GM19395 (cell line): ENCODE measurements around the gene CHN2.

Experiments used
- ATAC-seq: cut with Tn5 transposase; IDR thresholded peaks from one replicate; pipeline ENCODE4 v1.9.1; 2021; ENCODE audit warnings: mild to moderate bottlenecking, moderate library complexity; ENCODE audit not compliant: unreplicated experiment

The CHN2 gene

DNA sequence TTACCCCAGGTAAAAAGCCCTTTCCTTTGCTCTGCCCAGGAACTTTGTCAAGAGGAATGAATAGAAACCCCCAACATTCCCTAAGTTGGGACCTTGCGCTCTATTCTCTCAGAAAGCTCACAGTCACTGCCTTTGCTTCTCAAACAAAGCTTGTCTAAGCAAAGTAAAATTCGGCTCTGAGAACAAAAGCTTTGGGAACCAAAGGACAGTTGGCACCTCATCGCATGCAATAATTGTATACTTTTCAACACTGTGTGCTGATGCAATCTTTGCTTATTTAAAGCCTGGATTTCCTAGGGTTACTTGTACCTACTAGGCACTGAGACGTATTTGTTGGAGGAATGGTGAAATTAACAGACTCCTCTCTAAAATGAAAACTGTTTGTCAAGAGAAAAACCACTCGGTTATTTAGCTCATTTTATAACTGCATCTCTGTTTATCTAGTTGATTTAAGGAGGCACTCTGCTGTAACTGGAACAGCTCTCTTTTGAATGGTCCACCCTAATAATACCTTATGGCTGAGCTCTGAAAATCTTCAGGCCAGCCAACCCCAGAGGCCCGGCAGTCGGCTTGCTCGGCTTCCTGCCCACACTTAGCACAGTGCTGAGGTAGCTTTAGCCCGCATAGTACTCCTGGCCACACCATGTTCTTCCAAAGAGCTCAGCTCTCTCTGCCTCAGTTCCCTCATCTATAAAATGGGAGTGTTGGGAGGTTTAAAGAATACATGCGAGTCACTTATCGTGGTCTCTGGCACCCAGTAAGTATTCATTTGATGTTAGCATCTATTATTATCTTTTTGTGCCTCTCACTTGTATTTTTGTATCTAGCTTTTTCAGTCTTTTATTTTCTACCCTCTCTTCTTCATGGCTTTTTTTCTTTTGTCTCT, 288.9 kb downstream of the CHN2 start:
- no peak for ATAC-seq

DNA sequence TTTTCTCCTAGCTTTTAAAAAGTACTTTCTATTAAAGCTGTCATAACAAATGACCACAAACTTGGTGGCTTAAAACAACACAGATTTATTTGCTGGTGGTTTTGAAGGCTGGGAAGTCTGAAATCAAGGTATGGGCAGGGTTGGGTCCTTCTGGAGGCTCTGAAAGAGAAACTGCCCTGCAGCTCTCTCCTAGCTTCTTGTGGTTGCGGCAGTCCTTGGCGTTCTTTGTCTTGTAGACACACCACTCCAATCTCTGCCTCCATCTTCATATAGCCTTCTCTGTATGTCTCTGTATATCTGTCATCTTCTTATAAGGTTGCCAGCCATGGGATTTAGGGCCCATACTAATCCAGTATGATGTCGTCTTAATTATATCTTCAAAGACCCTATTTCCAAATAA, 289.7 kb downstream of the CHN2 start:
- ATAC-seq: no peak

DNA sequence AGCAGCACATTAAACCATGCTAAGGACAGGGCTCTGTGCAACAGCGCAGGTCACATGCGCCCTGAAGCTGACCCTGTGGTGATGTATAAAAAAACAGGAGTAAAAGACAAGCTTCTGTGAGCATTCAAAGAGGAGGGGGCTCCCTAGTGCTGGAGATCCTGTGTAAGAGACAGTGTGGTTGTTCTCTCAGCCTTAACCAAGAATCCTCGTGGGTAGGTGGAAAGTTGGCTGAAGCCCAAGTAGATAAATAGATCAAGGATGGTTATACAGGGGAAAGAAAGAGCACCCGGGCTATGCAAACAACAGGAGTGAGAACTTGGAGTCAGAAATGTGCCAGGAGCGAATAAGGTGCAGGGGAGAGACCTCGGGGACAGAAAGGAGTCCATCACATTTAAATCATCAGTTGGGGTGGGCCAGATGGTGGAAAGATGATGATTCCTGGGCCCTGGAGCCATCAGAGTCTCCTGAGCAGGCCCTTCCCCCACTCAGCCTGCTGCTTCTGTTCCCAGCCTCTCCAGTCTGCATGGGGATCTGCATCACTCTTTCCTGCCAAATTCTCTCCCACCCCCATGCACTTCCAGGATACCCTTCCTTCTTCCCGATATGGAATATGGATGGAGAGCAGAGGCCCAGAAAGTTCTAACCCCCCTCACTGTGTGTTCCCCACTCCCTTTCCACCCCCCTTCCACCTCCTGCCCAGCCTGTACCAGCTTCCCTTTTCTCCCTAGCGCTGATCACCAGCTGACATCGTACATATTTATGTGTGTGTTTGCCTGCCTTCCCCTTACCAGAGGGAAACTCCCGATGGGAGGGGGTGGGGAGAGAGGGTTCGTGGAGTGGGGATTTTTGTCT, 291.0 kb downstream of the CHN2 start:
- ATAC-seq: no peak

DNA sequence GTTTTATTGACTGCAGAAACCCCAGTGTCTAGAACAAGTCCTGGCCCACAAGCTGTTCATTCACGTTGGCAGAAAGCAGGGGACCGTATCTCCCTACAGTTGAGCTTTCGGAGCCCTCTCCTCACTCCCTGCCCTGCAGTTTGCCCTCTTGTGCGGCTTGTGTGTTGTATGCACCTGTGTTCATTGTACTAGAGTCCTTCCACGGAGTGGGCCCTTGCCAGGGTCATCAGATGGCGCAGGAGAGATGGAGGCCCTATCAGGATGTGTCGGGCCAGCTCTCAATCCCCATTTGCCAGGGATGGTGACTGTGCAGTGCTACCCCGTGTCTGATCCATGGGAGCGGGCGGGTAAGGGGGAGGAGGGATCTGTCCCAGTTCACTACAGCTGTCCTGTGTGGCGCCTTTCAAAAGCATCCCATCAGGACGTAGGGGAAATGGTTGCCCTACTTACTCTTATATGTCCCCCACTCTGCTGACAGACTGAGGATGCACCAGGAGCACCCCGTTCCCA, 291.7 kb downstream of the CHN2 start:
- ATAC-seq: no peak

DNA sequence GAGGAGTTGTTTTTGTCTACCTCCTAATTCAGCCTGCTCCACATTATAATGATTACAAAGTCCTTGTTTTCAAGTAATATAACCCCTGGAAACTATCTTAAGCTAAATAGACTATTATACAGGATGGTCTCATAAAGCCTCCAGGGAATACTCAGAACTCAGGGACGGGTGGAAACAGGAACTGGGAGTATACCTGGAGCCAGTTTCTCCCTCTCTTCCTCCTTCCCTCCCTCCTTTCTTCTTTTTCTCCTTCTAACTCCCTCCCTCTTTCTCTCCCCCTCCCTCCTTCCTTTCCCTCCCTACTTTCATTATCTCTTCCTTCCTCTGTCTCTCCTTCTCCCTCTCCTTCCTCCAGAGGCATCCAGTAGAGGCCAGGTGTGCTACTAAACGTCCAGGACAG, 292.8 kb downstream of the CHN2 start:
- no peak for ATAC-seq

DNA sequence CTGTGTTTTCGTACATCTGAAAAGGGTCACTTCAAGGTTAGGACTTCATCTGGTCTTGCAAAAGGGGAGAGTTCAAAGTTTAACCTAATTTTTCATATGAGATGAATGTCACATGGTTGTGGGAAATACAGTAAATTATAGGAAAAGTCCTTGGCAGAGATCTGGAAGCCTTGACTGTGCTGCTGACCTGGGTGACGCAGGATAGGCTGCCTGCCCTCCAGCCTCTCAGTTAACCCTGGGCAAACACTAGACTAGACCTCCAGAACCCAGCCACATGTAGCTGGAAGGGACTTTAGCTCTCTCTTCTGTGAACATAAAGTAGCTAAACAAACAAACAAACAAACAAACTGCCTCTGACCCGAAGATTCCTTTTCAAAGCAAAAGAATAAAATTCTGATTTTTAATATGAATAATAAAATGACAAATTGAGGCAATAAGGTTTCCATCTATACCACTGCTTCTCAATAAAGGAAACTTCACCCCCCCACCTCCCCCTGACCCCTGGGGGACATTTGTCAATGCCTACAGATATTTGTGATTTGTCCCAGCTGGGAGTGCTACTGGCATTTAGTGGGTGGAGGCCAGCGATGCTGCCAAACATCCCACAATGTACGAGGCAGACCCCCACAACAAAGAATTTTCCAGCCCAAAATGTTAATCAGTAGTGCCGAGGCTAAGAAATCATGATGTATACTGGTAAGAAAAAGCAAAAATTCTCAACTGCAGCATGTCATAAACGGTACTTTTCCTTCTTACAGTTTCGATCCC, 293.8 kb downstream of the CHN2 start:
- ATAC-seq: no peak

DNA sequence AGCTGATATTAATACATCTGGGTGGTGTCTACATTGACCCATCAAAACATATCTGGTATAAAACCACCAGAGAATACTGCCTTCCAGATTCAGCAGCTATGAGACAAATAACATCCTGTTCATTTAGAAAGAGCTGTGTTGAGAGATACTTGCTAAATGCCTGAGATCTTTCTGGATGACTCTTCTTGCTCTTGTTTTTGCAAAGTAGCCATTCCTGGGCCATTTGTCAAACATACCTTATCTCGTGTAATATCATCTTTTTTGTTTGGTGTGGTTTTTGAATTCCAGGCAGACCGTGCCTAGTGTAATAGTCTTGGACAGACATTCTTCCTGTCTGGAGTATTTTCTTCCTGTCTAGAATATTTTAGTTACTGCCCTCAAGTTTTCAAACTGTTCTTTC, 294.4 kb downstream of the CHN2 start:
- ATAC-seq: no peak

DNA sequence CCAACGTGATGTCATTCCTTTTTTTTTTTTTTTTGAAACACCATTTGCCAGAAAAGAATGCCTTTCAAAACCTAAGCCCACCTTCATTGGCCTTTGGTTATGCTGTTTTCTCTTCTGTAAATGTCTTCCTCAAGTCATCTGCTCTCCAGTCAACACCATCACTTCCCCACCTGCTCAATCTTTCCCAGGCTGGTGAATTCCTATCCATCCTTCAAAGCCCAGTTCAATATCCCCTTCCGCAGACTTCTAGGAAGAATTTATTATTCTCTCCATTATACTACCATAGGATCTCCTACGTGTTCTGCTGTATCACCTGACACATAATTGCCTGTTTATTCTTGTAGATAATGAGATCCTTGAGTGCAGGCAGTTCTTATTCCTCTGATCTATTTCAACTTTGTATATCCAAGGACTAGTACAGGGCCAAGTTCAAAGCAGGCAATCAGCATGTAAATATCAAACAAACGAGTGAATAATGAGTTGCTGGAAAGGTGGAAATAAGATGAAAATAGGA, 295.6 kb downstream of the CHN2 start:
- no peak for ATAC-seq

DNA sequence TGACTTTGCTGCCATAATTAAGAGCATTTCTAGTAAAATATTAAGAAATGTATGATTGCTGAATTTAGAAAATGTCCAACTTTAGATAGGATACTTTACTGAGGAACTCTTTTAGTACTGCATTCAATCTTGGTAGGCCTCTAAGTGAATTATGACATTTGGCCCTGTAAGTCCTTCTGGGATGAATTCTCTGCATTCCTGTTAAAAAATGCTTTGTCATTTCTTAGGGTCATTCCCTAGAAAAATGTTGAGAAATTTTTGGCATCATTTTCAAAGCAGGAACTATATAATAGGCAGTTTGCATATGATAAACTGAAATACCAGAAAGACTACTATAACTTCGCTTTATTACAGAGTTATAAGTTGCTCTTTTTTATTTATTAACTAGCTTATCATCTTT, 299.8 kb downstream of the CHN2 start:
- no peak for ATAC-seq

DNA sequence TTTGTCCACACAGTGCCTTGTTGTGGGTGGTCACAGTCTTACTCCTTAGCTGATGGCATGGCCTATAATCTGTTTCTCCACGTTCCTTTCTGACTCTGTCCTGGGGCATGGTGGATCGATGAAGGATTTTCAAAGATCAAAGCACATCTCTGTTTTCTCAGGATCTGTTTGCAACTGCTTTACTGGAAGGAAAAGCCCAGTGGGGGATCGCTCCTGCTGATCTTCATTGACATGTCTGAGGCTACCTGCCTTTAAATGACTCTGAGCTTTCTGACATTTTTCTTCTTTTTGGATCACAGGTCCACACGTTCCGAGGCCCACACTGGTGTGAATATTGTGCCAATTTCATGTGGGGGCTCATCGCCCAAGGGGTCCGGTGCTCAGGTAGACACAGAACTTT, 301.1 kb downstream of the CHN2 start:
- ATAC-seq: no peak

DNA sequence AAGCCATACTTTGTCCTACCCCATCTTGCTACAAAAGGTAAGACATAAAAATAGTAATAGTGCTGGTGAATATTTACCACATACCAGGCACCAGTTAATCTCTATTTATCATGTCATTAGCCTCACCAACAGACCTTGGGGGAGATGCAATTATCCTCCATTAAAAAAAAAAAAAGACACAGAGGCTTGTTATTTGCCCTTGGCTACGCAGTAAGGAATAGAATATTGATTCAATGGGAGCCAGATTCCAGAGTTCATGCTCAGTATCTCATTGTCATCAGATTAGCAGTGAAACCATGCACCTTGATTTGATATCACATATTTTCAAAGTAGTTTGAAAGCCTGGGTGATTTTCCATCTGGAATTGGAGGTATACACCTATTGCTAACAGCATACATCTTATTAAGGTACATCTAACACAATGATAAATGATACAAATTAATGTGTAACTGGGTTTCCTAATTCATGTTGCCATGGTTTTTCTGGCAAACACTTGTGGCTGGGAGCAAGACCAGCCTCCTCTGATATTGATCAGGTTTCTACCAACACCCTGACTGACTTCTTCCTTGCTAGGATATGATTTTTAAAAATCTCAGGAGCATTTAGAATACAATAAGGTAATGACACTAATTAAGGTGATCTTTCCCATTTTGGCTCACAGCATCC, 301.9 kb downstream of the CHN2 start:
- ATAC-seq: no peak

DNA sequence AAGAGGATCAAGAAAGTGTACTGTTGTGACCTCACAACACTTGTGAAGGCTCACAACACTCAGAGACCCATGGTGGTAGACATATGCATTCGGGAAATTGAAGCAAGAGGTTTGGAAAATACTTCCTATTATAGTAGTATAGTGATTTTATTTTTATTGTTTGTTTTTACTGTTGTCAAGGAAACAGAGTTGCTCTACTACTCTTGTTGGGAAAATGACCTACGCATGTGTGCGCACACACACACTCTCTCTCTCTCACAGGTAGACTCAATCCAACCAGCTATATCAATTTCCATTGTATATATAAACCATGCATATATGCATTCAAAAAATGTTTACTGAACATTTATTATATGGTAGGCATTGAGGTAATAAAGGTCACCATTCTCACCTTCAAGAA, 305.4 kb downstream of the CHN2 start:
- no peak for ATAC-seq

DNA sequence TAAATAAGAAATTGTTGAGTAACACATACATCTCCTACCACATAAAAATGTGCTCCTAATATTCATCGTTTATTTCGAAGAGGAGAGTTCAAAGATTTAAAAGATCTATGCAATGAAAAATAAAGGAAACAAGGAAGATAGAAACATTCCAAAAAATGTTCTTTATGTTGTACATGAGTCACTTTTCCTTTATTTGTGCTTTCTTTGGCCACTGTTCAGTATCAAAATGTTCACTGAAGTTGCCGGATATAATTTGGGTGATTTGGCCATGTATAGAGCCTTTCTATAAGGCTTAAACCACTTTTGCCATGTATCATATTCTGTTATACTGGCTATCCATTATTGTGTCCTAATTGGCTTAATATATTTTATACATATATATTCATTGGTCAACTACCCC, 306.1 kb downstream of the CHN2 start:
- no peak for ATAC-seq

DNA sequence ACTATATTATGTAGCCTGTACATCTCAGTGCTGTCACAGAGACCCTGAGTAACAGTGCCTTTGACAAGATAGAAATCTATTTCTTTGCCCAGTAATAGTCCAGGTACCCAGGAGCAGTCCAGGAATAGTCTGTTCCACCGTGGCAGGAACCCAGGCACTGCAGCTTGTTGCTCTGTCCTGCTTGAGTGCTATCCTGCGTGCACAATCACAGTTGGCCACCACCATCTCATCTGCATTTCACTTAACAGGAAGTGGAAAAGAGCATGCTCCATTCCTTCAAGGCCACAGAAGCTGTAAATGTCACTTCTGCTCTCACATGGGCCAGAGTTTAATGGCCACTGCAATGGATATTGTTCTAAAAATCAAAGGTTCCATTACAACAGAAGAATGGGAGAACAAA, 307.6 kb downstream of the CHN2 start:
- ATAC-seq: no peak

DNA sequence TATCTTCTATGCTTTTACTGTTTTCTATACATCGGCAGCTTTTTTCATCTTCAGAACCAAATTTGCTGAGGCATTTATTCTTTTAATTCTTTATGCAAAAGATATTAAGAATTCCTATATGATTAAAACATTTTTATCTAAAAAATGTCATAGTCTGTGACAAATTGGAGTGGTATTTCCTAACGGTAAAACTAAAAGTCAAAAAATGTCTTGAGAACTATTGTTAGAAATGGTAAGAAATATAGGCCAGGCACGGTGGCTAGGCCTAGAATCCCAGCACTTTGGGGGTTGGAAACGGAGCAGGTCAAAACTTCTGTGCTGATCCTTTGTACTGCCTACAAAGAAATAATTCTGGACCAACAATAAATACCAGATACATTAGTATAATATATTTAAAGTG, 311.4 kb downstream of the CHN2 start:
- no peak for ATAC-seq

DNA sequence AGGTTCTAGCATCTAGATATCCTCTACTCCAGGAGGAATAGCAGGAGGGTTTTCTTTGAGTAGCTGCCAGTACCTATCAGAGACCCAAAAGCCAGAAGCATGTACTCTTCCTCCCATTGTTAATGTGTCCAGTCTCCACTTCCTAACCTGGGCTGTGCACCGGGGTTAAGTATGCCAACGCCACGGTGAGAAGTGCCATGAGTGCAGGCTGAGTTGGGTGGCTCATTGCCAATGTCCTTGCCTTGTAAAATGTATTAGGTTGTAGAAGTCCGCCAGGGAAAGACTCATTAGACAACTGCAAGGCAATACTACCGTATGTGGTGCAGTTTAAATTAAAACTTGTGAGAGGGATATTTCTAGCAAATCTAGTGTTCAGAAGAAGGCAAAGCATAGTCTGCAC, 314.0 kb downstream of the CHN2 start:
- no peak for ATAC-seq

DNA sequence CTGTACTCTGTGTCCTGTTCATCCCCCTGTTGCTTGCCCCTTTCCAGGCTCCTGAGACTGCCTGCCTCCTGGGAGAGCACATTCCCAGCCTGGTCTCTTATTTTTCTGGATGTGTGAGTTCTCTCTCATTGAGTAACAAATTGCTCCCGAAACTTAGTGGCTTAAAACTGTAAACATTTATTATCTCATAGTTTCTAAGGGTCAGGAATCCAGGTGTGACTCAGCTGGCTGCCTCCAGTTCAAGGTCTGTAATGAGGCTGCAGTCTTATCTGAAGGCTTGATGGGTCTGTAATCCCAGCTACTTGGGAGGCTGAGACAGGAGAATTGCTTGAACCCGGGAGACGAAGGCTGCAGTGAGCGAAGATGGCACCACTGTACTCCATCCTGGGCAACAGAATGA, 315.5 kb downstream of the CHN2 start:
- ATAC-seq: no peak

DNA sequence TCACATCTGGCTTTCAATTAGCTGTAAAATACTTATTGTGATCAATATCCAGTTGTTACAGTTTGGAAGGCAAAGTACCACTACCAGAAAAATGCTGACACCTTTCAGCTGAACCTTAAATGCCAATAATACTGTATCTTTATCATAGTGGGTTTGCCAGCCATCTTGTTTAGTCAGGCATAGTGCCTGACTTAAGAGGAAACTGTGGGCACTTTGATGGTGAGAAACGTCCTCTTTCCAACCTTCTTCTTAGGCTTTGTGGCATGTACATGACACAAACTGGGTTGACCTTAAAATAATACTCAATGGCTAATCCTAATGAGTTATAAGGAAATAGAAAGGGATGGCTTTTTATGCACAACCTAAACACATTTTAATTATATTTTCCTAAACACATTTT, 316.8 kb downstream of the CHN2 start:
- ATAC-seq: no peak

DNA sequence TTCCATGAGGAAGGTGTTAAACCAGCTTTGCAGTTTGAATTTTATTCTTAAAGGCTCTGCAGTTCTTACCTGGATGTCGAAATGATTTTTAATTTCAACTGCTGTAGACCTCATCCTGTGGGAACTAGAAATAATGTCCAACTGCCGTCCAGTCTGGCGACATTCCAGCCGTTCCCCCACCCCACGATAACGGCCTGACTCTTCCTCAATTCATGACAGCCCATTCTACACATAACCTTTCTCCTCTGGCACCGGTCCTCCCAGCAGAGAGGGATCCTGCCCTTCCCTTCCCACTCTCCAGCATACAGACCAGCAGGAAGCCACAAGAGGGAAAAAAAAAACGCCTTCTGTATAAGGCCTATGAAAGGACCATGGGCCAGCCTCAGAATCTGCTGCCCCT, 317.3 kb downstream of the CHN2 start:
- no peak for ATAC-seq

DNA sequence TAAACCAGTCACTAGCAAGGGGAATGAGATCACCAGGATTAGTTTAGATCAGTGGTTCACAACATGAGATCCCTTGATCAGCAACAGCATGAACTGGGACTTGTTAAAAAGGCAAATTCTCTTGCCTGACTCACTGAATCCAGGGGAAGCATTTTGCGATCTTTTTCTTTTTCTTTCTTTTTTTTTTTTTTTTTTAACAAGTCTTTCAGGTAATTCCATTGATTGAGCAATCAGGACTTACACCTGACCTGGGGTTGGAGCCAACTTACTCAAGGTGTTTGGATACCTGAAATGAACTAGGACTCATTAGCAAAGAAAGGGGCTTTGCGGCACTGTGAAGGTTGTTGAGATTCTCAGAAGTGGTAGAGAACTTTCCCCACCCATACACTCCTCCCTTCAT, 321.9 kb downstream of the CHN2 start:
- no peak for ATAC-seq
